GM12878 (cell line): Measurements from ENCODE around the gene CHD1. TPM values are rescaled to one million over a fixed set of nuclear protein-coding genes. Genes with fewer than 3 reads are reported as not detected.

Experiments used
- ATAC-seq: fragments of 200-7000 bp; cut with Tn5 transposase; 3 replicates; pipeline ENCODE4 v1.9.1; 2020; ENCODE audit warnings: mild to moderate bottlenecking, moderate library complexity
- BruUV-seq: library from RNA; stranded (reverse); fragments of 400-500 nt; replicated peaks from 2 replicates; lab custom pipeline; 2021; lab: Mats Ljungman, UMichigan
- CTCF ChIA-PET: fragments of 300-600 bp; sonication (Branson Sonifier 250); formaldehyde crosslinking; extraction: SDS; loops from one replicate; lab custom pipeline; 2021; ENCODE audit warnings: inconsistent platforms; lab: Yijun Ruan, JAX
- POLR2A ChIA-PET: fragments of 350-600 bp; formaldehyde crosslinking; extraction: SDS; loops from one replicate; lab custom pipeline; 2021; ENCODE audit warnings: inconsistent platforms; lab: Charles Lee
- RAD21 ChIA-PET: fragments of 300-600 bp; sonication (Branson Sonifier 250); formaldehyde crosslinking; loops from one replicate; lab custom pipeline; 2023; ENCODE audit warnings: antibody characterized with exemption; ENCODE audit not compliant: unreplicated experiment; lab: Charles Lee
- SMC1A ChIA-PET: fragments of 300-600 bp; sonication (Branson Sonifier 250); formaldehyde crosslinking; loops from one replicate; lab custom pipeline; 2023; ENCODE audit not compliant: unreplicated experiment, uncharacterized antibody; lab: Charles Lee
- DNase-seq: peaks from one replicate; pipeline ENCODE4 v3.0.0-alpha.2; 2011; ENCODE audit warnings: low read depth, low spot score
- FAIRE-seq: peaks from 3 replicates; lab custom pipeline; 2011; peaks lifted over from hg19 to GRCh38; lab: Jason Lieb, UNC
- H2AFZ ChIP-seq: 2 replicates; pipeline ENCODE4 v1.6.0; 2011; ENCODE audit warnings: low read depth, low read length, control low read depth; ENCODE audit not compliant: control insufficient read depth
- H3K27ac ChIP-seq: 2 replicates; pipeline ENCODE4 v1.5.1; 2011; ENCODE audit warnings: control low read depth; ENCODE audit not compliant: control insufficient read depth, insufficient read depth
- H3K27me3 ChIP-seq, 2 experiments: replicated peaks in 1 of 2; 2 replicates each; pipeline versions ENCODE4 v1.6.0 to v1.6.1; 2011; ENCODE audit warnings: low read length in 1 of 2; ENCODE audit not compliant: control insufficient read depth in 2 of 2, insufficient read depth in 2 of 2
- H3K36me3 ChIP-seq, 2 experiments: 2 replicates each; pipeline ENCODE4 v1.5.1; 2011; ENCODE audit warnings: low read length in 1 of 2; ENCODE audit not compliant: control insufficient read depth in 2 of 2, insufficient read depth in 2 of 2
- H3K4me1 ChIP-seq: 2 replicates; pipeline ENCODE4 v1.6.1; 2011; ENCODE audit warnings: mild to moderate bottlenecking, low read length, moderate library complexity, mixed read lengths; ENCODE audit not compliant: control insufficient read depth, insufficient read depth
- H3K4me2 ChIP-seq: 2 replicates; pipeline ENCODE4 v1.6.0; 2011; ENCODE audit warnings: control low read depth; ENCODE audit not compliant: control insufficient read depth, insufficient read depth
- H3K4me3 ChIP-seq: fragments of 200-600 bp; sonication (generic); 2 replicates; pipeline ENCODE4 v1.5.1; 2016
- H3K79me2 ChIP-seq: 2 replicates; pipeline ENCODE4 v1.6.0; 2011; ENCODE audit warnings: low read length; ENCODE audit not compliant: control insufficient read depth, insufficient read depth
- H3K9ac ChIP-seq: 2 replicates; pipeline ENCODE4 v1.8.0; 2011; ENCODE audit warnings: low read length, control low read depth, mixed read lengths; ENCODE audit not compliant: control insufficient read depth, insufficient read depth
- H3K9me3 ChIP-seq: replicated peaks from 3 replicates; pipeline ENCODE4 v1.5.1; 2011; ENCODE audit warnings: mild to moderate bottlenecking, low read length; ENCODE audit not compliant: control insufficient read depth, insufficient read depth
- H4K20me1 ChIP-seq: 2 replicates; pipeline ENCODE4 v1.6.0; 2011; ENCODE audit not compliant: control insufficient read depth, insufficient read depth
- CHD4 ChIP-seq: fragments of 200-600 bp; sonication (generic); IDR thresholded peaks from 2 replicates; pipeline ENCODE4 v1.6.1; 2016; ENCODE audit warnings: mild to moderate bottlenecking
- CREB1 ChIP-seq: IDR thresholded peaks from 2 replicates; pipeline ENCODE4 v1.6.1; 2012; ENCODE audit warnings: low read depth, mild to moderate bottlenecking, inconsistent platforms
- IKZF2 ChIP-seq, 2 experiments: fragments of 450-650 bp; IDR thresholded peaks; 2 replicates each; pipeline ENCODE4 v1.6.1; 2017; ENCODE audit warnings: mild to moderate bottlenecking in 2 of 2, moderate library complexity in 2 of 2
- JUNB ChIP-seq: IDR thresholded peaks from 2 replicates; pipeline ENCODE4 v1.6.1; 2016; ENCODE audit warnings: antibody characterized with exemption, mild to moderate bottlenecking
- MTA2 ChIP-seq: fragments of 450-650 bp; IDR thresholded peaks from 2 replicates; pipeline ENCODE4 v1.6.1; 2016; ENCODE audit warnings: low read depth, mild to moderate bottlenecking, moderate library complexity
- POLR2AphosphoS5 ChIP-seq: IDR thresholded peaks from 2 replicates; pipeline ENCODE4 v1.6.1; 2011; ENCODE audit warnings: mild to moderate bottlenecking, low read length, inconsistent platforms
- SIX5 ChIP-seq: IDR thresholded peaks from 2 replicates; pipeline ENCODE4 v1.6.1; 2011; ENCODE audit warnings: mild to moderate bottlenecking, low read depth, low read length, moderate library complexity; ENCODE audit not compliant: severe bottlenecking
- TAF1 ChIP-seq: IDR thresholded peaks from 2 replicates; pipeline ENCODE4 v1.6.1; 2011; ENCODE audit warnings: mild to moderate bottlenecking, low read depth, low read length, borderline replicate concordance
- WGBS: methylation state at CpG from one replicate; pipeline ENCODE4 v1.1.6; 2016; ENCODE audit warnings: low lambda C conversion rate; ENCODE audit not compliant: insufficient replicate concordance, insufficient coverage; ENCODE audit errors: missing lambda C conversion rate; 5-methylcytosine and 5-hydroxymethylcytosine counted together
- in situ Hi-C: fragments of 300-500 bp; cut with MboI; formaldehyde crosslinking; loops from 9 replicates; pipeline ENCODE4 v1.14.3; 2018; ENCODE audit warnings: mixed read lengths
- intact Hi-C: fragments of 100-400 bp; cut with micrococcal nuclease; formaldehyde crosslinking; loops from one replicate; pipeline ENCODE4 v1.14.2; 2022; ENCODE audit not compliant: unreplicated experiment
- polyA plus RNA-seq, 11 experiments: library from polyadenylated mRNA; depleted of rRNA in 4 of 11; unstranded in 6 of 11; stranded (reverse) in 5 of 11; fragments of >200 nt; fragmentation: Nextera tagmentation in 4 of 11; fragmentation: Illumina TruSeq in 1 of 11; extraction: Ambion mirVana in 4 of 11; extraction: Trizol in 1 of 11; gene quantifications; 1 replicate in 1 of 11; 2 replicates in 10 of 11; pipeline versions ENCODE4 v1.2.1 to v1.2.3, GENCODE V29; 2011 to 2016; ENCODE audit warnings: inconsistent platforms in 2 of 11, missing spikeins in 2 of 11, low read depth in 1 of 11
- total RNA-seq, 4 experiments: library from RNA; depleted of rRNA in 3 of 4; stranded (reverse); fragments of >200 nt in 3 of 4; fragmentation: Illumina TruSeq in 1 of 4; extraction: Trizol in 1 of 4; gene quantifications; 2 replicates each; pipeline versions ENCODE4 v1.2.1 to v1.2.3, GENCODE V29; 2013 to 2021
- TF ChIP-seq, protein P1 (sequence below): IDR thresholded peaks from 2 replicates; pipeline ENCODE4 v1.6.1; 2011; ENCODE audit warnings: borderline replicate concordance, low read depth, mild to moderate bottlenecking, moderate library complexity, low read length; ENCODE audit not compliant: insufficient read depth, poor library complexity, severe bottlenecking
- TF ChIP-seq, protein P2 (sequence below): fragments of 450-650 bp; IDR thresholded peaks from 2 replicates; pipeline ENCODE4 v1.6.1; 2017; ENCODE audit warnings: mild to moderate bottlenecking, moderate library complexity
- TF ChIP-seq, protein P3 (sequence below): fragments of 450-650 bp; IDR thresholded peaks from 2 replicates; pipeline ENCODE4 v1.6.1; 2017; ENCODE audit warnings: low read depth, mild to moderate bottlenecking, moderate library complexity
- TF ChIP-seq, protein P4 (sequence below): fragments of 450-650 bp; IDR thresholded peaks from 2 replicates; pipeline ENCODE4 v1.6.1; 2016; ENCODE audit warnings: mild to moderate bottlenecking

The CHD1 gene
- total and polyA plus RNA-seq, 10 of the 15 experiments (the other 5 are each of a cell fraction or from before 2014, with no cell fraction given), result 25.5 to 158 (median 50.5) TPM

DNA sequence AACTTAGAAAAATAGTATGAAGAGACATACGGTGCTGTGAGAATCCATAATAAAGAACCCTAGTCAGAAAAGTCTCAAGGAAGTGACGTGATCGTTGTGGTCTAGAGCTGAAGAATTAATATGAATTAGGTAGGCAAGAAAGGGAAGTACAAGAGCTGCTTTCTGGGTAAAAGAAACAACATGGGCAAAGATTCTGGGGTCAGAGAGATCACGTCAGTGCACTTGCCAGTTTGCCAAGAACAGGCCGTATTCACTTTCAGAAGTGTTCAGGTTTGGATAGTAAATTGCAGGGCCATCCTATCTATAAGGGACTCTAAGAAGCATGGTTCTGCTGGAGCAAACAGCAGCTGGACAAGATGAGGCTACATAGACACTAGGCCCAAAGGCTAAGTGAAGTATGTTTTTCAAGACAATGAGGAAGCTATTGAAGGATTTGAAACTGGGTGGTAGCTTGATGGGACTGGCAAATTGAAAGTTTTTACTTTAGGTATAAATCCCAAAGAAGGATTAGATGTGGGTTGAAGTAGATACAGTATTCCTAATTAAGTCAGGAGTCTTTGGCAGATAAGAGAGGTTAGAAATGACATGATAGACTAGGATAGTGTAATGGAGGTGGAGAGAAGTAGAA is 4.8 kb upstream of the CHD1 start:
- no peaks in the 10 kb centered on the region for H3K36me3 ChIP-seq
- H3K4me1 ChIP-seq, result peaks cover 19% of the 10 kb centered on the region
- 0 out of 2 replicates have a peak overlapping the region, but pooled peaks have one; percentile 6 for H3K4me3 ChIP-seq
- H3K9me3 ChIP-seq, result no peaks in the 10 kb centered on the region
- SMC1A ChIA-PET, result interaction anchor here (0.7 to 1.4 kb wide), 10 partner anchors 9 to 128 kb away, joined by 3 to 7 read pairs (median 3); no protein-coding TSS in a partner anchor
- in situ Hi-C loops (no loop called here), intact Hi-C loops (no loop called here)
- H2AFZ ChIP-seq, result peak overlapping the region; percentile 57
- no peak overlapping the region for H3K9ac ChIP-seq
- peaks cover 29% of the 10 kb centered on the region for H3K79me2 ChIP-seq
- H3K4me2 ChIP-seq, result peak overlapping the region; percentile 66
- no peaks in the 10 kb centered on the region for H4K20me1 ChIP-seq
- no peaks in the 10 kb centered on the region for H3K27me3 ChIP-seq
- CTCF ChIA-PET, result interaction anchor here (0.6 to 1.9 kb wide), 10 partner anchors 9 to 127 kb away, joined by 3 to 10 read pairs (median 4); no protein-coding TSS in a partner anchor
- peak overlapping the region; percentile 79 for H3K27ac ChIP-seq
- POLR2A ChIA-PET, result interaction anchor here (1.2 to 1.6 kb wide), 3 partner anchors 23 to 94 kb away, joined by 4 read pairs; no protein-coding TSS in a partner anchor
- FAIRE-seq (no peak), ATAC-seq (peak; percentile 33), DNase-seq (peak; percentile 59)
- 0% methylated on average over 5 of the region's 5 CpGs for WGBS
- BruUV-seq, result no TSS peak
- RAD21 ChIA-PET, result interaction anchor here (0.6 to 1.6 kb wide), 8 partner anchors 9 to 128 kb away, joined by 3 to 6 read pairs (median 3); no protein-coding TSS in a partner anchor
- TF ChIP-seq, protein P1, sequence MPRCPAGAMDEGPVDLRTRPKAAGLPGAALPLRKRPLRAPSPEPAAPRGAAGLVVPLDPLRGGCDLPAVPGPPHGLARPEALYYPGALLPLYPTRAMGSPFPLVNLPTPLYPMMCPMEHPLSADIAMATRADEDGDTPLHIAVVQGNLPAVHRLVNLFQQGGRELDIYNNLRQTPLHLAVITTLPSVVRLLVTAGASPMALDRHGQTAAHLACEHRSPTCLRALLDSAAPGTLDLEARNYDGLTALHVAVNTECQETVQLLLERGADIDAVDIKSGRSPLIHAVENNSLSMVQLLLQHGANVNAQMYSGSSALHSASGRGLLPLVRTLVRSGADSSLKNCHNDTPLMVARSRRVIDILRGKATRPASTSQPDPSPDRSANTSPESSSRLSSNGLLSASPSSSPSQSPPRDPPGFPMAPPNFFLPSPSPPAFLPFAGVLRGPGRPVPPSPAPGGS, result no peak
- TF ChIP-seq IKZF2 (IDR thresholded peaks at IDR 0.05), result 0 out of 4 replicates have a peak, but pooled peaks have one; percentile 25 to 47
- TF ChIP-seq SIX5, result no peak
- TF ChIP-seq CREB1, result peak; percentile 77
- TF ChIP-seq, protein P2, sequence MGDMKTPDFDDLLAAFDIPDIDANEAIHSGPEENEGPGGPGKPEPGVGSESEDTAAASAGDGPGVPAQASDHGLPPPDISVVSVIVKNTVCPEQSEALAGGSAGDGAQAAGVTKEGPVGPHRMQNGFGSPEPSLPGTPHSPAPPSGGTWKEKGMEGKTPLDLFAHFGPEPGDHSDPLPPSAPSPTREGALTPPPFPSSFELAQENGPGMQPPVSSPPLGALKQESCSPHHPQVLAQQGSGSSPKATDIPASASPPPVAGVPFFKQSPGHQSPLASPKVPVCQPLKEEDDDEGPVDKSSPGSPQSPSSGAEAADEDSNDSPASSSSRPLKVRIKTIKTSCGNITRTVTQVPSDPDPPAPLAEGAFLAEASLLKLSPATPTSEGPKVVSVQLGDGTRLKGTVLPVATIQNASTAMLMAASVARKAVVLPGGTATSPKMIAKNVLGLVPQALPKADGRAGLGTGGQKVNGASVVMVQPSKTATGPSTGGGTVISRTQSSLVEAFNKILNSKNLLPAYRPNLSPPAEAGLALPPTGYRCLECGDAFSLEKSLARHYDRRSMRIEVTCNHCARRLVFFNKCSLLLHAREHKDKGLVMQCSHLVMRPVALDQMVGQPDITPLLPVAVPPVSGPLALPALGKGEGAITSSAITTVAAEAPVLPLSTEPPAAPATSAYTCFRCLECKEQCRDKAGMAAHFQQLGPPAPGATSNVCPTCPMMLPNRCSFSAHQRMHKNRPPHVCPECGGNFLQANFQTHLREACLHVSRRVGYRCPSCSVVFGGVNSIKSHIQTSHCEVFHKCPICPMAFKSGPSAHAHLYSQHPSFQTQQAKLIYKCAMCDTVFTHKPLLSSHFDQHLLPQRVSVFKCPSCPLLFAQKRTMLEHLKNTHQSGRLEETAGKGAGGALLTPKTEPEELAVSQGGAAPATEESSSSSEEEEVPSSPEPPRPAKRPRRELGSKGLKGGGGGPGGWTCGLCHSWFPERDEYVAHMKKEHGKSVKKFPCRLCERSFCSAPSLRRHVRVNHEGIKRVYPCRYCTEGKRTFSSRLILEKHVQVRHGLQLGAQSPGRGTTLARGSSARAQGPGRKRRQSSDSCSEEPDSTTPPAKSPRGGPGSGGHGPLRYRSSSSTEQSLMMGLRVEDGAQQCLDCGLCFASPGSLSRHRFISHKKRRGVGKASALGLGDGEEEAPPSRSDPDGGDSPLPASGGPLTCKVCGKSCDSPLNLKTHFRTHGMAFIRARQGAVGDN, result peak; percentile 92
- 0 out of 2 replicates have a peak, but pooled peaks have one; percentile 40 for TF ChIP-seq POLR2AphosphoS5
- TF ChIP-seq, protein P3, sequence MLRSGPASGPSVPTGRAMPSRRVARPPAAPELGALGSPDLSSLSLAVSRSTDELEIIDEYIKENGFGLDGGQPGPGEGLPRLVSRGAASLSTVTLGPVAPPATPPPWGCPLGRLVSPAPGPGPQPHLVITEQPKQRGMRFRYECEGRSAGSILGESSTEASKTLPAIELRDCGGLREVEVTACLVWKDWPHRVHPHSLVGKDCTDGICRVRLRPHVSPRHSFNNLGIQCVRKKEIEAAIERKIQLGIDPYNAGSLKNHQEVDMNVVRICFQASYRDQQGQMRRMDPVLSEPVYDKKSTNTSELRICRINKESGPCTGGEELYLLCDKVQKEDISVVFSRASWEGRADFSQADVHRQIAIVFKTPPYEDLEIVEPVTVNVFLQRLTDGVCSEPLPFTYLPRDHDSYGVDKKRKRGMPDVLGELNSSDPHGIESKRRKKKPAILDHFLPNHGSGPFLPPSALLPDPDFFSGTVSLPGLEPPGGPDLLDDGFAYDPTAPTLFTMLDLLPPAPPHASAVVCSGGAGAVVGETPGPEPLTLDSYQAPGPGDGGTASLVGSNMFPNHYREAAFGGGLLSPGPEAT, result no peak
- no peak for TF ChIP-seq CHD4
- TF ChIP-seq, protein P4, sequence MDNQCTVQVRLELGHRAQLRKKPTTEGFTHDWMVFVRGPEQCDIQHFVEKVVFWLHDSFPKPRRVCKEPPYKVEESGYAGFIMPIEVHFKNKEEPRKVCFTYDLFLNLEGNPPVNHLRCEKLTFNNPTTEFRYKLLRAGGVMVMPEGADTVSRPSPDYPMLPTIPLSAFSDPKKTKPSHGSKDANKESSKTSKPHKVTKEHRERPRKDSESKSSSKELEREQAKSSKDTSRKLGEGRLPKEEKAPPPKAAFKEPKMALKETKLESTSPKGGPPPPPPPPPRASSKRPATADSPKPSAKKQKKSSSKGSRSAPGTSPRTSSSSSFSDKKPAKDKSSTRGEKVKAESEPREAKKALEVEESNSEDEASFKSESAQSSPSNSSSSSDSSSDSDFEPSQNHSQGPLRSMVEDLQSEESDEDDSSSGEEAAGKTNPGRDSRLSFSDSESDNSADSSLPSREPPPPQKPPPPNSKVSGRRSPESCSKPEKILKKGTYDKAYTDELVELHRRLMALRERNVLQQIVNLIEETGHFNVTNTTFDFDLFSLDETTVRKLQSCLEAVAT, result 0 out of 2 replicates have a peak, but pooled peaks have one; percentile 7
- peak; percentile 61 for TF ChIP-seq MTA2
- TF ChIP-seq TAF1, result no peak
- no peak; the same call in 1 of the 2 replicates for TF ChIP-seq JUNB
